Embryonic facial prominence (tissue), 1 donor: ENCODE measurements around the gene PACRG.

Source experiments
- DNase-seq: peaks from one replicate; pipeline ENCODE4 v3.0.0-alpha.2; 2016; ENCODE audit errors: extremely low spot score

The PACRG gene

DNA sequence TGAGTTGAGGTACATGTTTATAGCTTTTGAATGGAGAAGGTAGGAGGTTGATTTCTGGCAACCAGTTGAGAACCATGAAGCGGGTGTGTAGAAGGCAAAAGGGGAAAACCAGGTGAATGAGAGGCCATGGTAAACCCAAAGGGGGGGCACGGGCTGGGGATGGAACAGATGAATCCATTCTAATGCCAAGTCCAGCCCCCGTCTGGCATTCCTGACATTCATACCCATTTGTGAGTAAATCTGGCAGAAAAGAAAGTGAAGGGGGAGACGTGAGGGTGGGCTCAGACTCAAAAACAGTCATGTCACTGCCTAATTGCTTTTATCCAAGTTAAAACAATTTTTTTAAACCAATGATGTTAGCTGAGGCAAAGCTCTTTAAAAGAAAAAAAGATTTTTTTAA lies 513.9 kb downstream of the PACRG start:
- DNase-seq: no peak

DNA sequence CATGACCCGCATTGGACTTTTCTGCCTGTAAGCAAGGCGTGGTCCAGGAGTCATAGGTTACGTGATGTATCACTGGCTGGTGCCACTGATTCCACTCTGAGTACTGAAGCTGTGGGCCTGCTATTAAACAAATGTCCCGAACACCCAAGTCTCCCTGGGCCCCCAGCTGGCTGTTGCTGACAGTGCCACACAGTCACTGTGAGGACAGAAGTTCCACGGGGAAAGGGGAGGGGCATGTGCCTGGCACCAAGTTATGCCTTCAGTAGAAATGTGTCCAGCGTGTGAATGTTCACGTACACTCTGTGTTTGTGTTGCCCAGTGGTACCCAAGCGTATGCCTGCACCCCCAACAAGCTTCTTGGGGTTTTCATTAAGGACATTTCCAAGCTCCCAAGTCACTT lies 515.3 kb downstream of the PACRG start:
- no peak for DNase-seq

DNA sequence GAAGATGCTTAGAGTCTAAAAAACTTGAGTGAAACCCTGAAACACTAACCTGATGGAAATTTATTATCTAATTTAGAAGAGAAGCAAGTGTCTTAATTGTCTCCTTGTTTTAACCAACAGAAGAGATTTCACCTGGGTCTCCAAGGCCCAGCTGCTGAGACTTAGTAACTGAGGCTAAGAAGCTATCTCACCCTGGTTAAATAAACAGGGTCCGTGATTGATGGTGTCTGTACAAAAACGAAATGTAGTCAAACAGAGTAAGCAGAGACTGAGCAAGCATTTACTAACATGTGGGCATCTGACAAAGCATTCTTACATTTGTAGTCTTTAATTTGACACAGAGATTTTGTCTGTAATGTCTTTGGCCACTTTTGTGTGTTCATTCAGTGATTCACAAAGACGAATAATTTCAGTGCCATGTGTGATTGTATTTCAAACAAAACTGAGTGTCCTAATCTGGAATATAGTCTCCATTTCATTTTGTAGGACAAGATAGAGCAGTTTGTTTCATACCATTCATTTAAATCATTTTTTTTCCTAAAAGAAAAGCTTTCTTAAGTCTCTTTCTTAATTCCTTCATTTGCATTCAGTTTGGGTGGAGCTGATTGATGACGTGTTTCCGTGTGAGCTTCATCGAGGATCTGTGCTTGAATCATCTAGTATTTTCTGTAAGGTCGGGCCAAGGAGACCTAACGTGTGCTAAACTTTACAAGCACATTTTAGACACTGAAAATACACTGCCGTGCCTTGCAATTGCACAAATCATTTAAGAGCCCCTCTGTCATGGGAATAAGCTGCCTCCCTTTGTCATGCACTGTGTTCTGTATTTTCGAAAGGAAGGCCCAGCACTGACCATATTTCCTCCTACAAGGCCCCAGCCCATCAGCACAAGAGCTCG lies 516.2 kb downstream of the PACRG start:
- no peak for DNase-seq

DNA sequence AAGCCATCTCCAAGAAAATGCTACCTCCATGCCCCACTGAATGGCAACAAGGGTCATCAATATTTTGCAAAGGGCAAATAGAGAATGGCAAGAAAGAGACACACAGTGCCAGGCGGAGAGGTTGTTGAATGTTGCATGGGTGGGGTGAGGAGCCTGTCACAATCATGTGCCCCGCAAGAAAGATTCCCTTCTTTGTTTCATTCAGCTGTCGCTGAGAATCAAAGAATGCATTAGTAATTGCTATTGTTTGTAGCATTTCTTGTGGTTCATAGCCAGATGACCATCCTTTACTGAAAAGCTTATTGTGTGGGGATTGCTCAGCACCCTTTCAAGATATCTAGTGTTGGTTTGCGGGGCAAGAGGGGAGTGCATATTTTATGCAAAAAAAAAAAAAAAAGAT lies 520.3 kb downstream of the PACRG start:
- no peak for DNase-seq

DNA sequence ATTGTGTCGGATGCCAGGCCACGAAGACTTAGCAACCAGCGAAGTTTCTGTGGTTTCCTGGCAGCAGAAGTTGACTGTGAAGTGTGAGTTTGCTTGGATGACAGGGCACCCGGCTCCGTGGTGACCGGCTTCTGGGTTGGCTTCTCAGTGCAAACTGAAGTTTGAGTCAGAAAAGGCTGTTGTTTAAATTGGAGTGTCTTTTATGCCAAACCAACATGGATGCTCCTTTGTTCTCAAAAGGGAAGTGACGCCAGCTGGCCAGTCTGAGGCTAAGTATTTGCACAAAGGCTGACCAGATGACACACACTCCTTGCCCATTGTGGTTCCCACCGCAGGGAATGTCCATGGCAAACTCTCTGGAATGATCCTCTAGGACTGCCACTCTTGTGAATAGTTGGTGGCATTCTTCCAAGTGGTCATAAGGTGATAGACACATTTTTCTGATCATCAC lies 521.9 kb downstream of the PACRG start:
- DNase-seq: no peak

DNA sequence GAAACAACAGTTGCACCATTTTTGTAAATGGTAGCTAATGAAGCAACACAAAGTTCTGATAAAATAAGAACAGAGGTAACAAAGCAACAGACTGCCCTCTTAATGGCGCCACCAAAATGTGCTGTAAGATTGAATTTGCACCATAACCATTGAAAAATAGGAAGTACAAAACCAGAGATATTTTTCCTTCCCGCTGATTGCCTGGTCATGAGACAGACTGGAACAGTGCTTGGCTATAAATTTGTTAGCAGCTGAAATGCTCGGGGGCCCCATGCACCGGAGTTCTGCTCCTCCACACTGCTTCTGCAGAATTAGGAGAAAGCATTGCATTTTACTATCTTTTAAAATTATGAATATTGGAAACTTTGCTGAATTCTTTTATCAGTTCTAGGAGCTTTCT lies 522.3 kb downstream of the PACRG start:
- DNase-seq: no peak

DNA sequence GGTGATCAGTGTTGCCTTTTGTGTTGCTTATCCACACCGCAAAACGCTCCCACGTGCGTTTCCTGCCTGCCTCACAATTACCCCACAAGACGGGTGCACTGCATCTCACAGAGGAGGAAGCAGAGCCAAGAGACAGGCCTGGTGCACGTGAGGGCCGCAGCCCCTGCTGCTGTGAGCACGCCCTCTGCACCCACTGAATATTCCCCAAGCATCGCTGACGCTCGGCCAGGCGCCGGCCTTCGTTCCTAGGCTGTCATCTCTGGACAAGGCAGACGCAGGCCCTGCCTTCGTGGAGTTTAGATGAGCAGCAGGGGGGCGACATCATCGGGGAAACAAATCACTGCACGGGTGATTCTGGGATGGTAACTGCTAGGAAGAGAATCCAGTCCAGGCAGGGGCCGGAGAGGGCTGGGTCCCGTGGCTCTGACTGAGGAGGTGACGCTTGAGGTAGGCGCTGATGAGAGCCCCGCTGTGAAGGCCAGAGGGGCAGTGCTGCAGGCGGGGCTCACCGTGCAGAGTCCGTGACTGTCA lies 524.4 kb downstream of the PACRG start:
- DNase-seq: no peak

DNA sequence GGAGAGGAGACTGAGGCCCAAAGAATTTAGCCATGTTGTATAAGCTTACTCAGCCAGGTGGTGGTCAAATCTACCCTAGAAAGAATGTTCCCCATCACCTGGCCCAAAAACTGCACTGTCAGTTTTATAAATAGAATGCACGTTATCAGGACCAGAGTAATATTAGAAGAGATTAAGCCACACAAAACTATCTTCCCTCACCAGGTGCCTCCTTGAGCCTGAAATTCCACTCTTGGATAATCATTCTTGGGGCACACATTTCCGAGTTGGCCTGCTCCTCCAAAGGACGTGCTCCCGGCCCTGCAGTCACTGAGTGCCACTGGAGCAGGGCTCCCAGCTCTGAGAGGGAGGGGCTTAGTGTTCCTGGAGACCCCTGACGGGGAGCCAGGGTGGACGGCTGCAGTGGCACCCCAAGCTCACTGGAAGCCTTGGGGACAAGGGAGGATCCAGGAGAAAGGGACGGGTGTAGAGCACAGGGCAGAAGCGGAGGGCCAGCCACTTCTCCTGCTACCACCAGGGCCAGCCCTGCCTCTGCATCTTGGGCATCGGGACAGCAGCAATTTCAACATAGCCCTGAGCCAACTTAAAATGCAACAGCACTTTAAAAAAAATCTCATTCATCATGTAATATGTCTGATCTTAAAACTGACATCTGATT lies 525.9 kb downstream of the PACRG start:
- DNase-seq: no peak

DNA sequence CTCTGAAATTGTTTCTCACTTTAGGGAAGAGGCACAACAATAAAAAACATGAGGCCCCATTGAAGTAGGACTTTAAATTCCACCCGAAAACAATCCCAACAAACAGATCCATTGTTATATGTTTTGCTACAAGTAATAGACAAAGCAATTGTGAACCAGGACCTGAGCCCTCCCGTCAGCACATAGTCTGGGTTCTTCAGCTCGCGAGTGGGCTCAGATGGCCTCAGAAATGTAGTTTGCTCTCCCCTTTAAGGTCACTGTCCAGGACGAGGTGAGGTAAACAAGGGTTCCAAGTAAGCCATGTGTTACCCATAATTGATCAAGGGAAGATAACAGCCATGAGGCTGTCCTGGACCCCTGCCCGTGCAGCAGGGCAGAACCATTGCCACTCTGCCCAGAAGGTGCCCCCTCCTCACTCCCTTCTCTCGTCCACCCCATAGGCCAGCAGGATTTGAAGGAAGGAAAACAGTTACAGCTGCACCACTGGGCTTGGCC lies 526.6 kb downstream of the PACRG start:
- DNase-seq: no peak

DNA sequence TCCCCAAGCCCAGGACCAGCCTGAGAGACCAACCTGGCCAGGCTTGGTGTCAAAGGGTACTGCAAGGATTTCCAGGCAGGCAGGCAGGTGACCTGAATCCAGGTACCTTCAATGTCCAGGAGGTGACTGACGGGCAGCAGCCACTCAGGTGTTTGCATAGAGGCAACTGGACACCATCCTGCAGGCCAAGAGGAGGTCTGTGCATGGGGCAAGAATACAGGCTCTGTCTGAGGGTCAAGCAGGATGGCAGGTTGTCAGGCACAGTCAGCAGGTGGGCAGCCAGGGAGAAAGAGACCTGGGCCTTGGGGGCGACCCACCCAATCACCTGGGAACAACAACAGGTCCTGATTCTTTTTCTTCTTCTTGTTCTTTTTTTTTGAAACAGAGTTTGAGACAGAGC lies 527.5 kb downstream of the PACRG start:
- no peak for DNase-seq

DNA sequence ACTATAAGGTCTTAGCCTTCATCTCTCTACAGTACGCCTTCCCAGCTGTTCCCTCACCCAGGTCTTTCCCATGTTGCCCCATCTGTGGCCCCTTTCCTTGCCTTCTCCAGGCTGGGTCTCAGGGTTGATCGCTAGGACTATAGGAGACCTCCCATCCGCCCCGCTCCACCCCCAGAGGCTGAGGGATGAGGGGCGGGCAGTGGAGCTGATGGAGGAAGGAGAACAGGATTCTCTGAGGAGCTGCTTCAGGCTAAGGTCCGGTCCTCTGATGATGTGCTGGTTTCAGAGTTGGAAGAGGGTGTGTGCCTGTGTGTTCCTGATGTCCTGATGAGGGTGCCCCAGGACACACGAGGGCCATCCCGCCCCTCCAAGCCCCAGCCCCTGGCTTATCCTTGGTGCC lies 531.9 kb downstream of the PACRG start:
- DNase-seq: no peak

DNA sequence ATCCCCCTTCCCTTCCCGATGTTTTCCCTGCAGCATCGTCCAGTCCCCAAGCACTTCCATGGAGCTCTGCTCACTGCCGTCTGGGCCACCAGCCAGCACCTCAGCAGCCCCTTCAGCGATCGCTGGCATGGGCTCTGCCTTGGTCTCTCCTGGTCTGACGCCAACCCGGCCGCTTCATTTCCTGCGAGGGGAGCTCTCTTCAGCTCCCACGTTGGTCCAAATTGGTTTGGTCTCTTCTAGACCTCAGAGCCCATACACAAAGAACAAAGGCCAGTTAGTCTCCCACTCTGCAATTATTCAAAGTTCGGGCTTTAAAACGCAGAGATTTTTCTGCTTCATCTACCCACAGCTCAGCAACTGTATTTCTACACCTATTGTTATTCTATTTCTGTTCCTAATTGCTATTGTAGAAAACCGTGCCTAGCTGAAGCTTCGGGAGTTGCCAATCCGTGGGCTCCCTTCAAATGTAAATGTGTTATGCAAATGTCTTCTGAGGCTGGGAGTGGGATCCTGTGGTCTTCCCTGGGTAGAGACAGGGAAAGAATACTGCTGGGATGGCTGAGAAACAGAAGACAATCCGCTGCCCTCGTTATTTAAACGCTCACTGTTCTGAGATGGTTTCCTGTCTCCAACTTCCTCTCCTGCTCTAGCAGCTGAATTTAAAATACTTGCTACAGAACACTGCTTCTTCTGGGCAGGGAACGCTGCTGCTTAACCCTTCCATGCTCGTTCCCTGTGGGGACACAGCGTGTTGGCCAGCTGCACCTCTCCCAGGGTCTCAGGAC lies 532.5 kb downstream of the PACRG start:
- no peak for DNase-seq

DNA sequence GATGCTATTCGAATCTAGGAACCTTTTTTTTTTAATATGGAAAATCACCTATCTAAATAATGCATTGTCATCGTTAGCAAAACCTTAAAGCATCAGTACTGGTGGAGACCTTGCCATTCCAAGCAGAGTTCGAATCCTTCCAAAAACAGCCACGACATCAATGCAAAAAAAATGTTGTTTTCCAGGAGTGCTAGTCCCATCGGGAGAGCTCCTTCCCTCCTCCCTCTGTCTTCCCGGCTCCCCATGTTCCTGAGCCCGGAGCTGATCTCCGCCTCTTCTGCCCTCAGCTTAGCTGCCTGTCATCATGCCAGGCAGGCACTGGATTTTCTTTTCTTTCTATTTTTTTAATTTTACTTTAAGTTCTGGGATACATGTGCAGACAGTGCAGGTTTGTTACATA lies 533.1 kb downstream of the PACRG start:
- DNase-seq: no peak

DNA sequence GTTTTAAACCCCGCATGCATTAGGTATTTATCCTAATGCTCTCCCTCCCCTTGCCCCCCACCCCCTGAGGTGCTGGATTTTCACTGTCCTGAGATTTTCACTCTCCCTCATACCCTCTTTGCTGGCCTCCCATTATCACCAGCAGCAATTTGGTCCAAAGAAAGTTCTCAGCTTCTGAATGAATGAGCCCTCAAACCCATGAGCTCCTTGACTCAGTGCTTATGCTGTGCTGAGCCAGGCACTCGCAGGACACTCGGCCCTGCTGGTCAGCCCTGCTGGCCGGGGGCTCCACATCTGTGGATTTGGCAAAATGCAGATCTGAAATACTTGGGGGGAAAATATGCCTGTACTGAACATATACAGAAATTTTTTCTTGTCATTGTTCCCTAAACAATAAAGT lies 533.6 kb downstream of the PACRG start:
- DNase-seq: no peak

DNA sequence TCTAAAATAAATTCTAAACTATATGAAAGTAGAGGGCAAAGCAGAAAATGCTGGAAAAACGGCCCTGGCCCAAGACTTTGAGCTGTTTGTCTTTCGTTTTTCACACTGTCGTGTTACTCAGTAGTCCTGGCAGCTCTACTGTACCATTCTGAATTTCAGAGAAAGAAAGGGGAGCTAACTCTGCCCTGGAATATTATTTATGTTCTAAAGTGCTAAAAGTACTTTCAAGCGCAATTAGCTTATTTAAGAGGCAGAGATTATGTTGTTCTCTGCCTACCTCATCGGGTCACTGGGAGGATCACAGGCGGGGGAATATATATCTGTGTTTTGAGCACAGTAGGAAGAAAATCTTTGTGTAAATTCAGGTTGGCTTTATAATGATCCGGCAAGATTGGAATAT lies 534.3 kb downstream of the PACRG start:
- no peak for DNase-seq

DNA sequence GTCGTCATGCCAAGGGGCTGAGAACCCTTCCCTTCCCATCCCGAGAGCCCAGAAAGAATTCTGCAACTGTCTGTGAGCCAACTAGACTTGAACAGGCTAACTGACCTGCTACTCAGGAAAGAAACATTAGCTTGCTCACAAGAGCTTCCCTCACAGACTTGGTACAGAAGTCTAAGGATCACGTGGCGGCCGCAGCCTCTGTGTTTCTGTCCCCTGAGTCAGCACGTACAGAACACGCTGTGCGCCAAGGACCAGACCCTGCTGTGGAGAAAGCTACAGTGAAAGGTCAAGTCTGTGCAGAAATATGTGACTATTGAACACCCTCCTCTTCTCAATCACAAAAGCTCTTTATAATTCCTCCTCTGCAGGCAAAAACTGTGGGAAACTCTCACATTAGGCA lies 535.4 kb downstream of the PACRG start:
- DNase-seq: no peak

DNA sequence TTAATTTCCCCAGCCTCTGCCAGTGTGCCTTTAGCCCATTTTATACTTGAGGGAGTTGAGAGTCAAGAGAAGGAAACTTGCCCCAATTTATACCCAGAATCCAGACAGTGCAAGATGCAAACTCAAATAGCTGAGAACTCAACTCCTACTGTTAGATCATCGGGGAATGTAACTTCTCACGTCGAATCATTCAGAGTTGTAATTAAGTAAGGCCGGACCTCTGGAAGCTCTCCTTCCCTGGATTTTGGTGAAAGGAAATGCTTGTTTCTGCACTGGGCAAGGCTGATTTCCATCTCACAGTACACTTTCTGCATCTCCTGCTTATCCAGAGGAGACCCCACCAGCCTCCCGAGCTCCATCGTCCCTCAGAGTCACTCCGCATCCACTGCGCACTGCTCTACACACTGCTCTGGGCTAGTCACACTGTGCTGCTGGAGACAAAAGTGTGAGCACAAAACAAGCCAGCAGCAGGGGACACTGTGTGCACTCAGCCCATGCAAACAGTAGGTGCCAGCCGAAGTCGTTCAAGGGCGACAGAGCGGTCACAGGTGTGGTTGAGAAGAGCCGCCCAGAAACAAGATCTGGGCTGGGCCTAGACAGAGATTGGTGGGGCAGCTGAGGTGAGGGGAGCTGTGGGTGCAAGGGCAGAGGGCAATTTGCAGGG lies 536.4 kb downstream of the PACRG start:
- no peak for DNase-seq

DNA sequence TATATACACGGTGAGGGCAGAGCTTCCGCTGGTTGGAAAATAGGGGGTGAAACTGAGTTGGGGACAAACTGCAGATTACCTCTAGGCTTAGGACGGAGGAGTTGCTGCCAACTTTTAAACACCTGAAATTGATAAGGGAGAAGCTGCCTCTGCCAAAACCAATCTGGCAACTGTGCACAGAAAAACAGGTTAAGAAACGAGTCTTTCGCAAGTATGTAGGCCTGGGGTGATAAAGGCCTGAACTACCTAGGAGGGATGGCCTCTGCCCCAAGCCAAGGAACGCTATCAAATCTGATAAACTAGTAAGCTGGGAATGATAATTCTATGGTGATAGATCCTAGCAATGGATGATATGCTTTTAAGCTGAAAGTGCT lies 536.9 kb downstream of the PACRG start:
- DNase-seq: no peak

DNA sequence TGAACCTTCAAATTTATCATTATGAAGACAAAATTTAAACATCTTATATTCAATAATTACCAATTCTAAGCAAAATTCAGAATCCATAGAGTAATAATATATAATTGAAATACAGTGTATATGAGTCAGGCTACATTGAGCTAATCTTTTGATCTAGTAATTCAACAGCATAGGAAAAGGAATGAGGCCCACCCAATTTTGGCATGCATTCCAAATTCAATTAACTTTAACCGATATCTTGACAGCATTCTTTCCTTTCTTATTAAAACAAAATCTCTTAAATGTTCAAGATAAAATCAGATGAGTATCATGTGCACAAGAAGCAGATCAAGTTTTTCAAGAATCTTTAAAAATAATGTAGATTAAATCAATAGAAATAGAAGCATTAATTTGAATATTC lies 553.9 kb downstream of the PACRG start:
- no peak for DNase-seq

DNA sequence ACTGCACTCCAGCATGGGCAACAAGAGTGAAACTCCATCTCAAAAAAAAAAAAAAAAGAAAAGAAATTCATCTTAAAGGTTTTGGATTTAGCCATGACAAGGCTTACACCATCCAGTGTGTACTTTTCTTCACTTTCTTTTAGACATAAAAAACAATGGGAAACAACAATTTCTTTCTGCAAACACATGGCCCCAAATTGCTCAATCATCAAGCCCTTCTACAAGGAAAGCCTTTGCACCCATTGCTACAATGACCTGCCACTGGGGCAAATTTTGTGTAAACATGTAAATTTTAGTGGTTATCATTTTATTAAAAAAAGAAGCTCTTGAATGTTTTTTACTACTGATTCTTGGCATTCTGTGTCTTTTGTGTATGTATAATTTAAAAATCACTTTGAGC lies 554.9 kb downstream of the PACRG start:
- no peak for DNase-seq

DNA sequence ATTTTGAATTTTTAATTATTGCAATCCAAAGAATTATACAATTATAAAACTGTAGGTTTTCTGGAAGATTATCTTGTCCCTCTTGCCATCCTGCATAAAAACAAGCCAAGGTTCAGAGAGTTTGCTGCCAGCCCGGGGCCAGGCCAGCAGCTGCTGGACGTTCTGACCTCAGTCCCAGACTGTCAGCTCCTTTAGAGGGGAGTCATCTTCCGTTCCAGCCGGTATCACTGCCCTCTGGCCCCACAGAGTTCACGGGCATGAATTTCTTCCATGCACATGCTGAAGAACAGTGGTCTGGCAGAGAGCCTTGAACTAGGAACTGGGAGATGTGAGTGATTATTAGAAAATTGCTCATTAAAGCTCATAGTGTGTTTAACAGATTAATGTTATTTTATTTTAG lies 556.4 kb downstream of the PACRG start:
- no peak for DNase-seq

DNA sequence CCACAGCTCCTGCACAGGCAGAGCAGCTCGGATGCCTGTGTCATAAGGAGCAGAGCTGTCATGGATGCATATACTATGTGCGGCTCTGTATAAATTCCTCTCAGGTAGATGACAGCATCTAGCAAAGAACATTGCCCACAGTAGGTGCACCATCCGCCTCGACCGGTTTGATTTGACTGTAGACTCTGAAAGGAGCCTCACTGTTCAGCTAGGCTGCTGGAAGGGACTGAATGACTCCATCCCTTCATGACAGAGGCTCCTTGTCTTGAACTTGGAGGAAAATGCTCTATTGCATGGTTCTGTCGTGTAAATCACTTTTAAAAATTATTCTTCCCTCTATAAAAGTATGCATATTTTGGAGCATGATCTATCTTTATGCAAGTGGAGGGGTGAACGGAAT lies 557.9 kb downstream of the PACRG start:
- no peak for DNase-seq
